HG02759 (cell line): Measurements from ENCODE around the gene REM2.

Experiments
- ATAC-seq: cut with Tn5 transposase; IDR thresholded peaks from one replicate; pipeline ENCODE4 v1.9.1; 2021; ENCODE audit warnings: mild to moderate bottlenecking, moderate library complexity; ENCODE audit not compliant: unreplicated experiment

The REM2 gene

GRCh38 chr14:22883173-22883976, at the start of gene REM2:
REM2 (plus strand) TSS chr14:22883222; CDS start chr14:22883288, 66 bp downstream.
- ATAC-seq, result no peak

DNA sequence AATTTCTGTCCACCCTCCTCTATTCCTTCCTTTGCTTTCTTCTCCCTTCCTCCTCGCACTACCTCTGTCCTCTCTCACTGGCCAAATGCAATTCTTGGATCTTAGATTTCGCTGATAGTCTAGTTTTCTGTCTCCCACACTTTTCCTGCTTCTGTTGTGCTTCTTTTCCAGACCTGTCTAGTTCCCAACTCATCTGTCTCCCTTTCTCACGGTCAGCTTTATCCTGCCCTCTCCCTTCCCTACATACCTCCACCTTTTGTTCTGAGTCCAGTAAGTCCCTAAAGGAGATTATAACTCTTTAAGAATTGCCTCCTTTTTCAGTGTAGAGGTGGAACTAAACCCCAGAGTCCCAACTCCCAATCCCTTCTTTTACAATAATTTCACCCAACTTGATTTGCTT, 47.5 kb upstream of the REM2 start:
- ATAC-seq, result no peak

GRCh38 chr14:22836301-22837113, 46.5 kb upstream of the REM2 start, which contains the start of gene MMP14:
MMP14 (plus strand) TSS chr14:22836585; CDS start chr14:22836818, 233 bp downstream.
- no peak for ATAC-seq

DNA sequence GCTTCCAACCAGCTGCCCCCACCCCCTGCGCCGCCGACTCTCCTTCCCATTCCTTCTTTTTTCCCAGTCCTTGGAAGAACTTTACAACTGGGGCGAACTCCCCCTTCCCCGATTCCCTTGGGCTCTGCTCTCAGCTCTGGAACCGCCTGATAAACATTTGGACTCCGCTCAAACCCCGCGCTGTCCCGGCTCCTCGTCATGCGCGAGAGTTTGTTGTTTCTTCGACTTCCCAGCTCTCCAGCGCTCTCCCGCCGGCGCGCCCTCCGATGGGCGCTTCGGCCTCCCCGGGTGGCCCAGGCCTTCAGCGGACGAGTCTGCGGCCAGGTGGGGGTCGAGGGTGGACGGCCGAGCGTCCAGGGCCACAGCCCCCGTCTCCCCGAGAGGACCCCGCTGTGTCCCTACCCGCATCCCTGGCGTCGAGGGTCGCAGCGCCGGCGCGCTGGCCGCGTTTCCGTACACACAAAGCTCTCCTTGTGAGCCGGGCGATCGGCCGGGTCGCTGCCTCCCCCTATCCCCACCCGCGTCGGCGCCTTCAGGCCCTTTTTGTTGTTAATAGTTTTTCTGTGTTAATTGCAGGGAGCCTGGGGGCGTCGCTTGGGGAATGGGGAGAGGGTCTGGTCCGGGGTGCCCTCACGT, 45.8 kb upstream of the REM2 start:
- ATAC-seq, result no peak

GRCh38 chr14:22837750-22838538, 45.1 kb upstream of the REM2 start:
- ATAC-seq, result no peak

GRCh38 chr14:22838631-22839041, 44.4 kb upstream of the REM2 start:
- no peak for ATAC-seq

DNA sequence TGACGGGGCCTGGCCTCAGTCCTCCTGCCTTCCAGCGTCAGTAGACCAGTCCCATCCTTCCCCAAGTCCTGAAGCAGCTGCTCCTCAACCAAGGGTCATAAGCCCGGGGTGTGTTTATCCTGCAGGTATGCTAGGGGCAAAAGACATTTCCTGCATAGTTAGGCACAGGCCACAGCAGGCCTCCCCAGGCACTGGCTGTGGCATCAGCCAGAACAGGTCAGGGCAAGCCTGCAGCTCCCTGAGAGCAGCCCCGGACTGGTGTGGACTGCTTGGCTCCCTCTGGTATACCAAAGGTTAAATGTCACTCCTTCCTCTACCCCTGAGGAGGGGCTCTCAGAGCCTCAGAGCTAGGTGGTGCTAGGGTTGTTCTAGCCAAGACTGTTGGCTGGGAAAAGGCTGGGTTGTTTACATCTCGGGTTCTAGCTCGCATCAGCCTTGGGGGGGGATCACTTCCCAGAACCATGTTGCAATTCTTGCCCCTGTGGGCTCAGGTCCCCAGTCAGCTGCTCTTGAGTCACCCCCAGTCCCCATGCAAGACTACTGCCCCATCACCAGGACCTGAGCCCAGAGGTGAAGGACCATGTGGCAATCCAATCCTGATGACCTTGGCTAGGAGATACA, 43.8 kb upstream of the REM2 start:
- no peak for ATAC-seq

- no peak for ATAC-seq
Measured at GRCh38 chr14:22841311-22841710, 41.7 kb upstream of the REM2 start.

- ATAC-seq, result no peak
Measured at GRCh38 chr14:22841769-22842168, 41.3 kb upstream of the REM2 start.

DNA sequence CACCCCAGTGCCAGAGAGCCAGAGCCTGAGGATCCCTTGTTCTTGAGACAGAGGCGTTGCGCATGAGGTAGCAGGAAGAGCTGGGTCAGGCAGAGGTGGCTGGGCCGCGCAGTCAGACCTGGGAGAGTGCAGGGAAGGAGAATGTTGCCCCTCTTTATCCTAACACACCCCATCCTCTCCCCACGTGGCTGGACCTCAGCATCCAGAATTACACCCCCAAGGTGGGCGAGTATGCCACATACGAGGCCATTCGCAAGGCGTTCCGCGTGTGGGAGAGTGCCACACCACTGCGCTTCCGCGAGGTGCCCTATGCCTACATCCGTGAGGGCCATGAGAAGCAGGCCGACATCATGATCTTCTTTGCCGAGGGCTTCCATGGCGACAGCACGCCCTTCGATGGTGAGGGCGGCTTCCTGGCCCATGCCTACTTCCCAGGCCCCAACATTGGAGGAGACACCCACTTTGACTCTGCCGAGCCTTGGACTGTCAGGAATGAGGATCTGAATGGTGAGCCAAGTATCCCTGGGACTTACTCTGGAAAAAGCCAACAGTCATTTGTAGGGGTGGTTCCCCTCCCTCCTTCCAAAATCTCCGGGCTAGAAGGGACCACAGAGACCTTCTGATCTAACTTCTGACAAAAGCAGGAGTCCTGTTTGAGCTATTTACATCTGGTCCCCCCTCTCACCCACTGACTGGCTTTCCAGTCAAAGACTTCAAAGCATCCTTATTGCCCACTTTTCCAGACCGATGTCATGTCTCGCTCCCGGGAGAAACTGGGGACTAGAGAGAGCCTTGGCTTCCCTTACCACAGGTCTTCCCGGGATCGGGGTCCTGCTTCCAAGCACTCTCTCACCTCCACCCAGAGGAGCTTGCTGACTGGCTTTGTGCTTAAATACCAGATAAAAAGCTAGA, 40.6 kb upstream of the REM2 start:
- ATAC-seq, result no peak

DNA sequence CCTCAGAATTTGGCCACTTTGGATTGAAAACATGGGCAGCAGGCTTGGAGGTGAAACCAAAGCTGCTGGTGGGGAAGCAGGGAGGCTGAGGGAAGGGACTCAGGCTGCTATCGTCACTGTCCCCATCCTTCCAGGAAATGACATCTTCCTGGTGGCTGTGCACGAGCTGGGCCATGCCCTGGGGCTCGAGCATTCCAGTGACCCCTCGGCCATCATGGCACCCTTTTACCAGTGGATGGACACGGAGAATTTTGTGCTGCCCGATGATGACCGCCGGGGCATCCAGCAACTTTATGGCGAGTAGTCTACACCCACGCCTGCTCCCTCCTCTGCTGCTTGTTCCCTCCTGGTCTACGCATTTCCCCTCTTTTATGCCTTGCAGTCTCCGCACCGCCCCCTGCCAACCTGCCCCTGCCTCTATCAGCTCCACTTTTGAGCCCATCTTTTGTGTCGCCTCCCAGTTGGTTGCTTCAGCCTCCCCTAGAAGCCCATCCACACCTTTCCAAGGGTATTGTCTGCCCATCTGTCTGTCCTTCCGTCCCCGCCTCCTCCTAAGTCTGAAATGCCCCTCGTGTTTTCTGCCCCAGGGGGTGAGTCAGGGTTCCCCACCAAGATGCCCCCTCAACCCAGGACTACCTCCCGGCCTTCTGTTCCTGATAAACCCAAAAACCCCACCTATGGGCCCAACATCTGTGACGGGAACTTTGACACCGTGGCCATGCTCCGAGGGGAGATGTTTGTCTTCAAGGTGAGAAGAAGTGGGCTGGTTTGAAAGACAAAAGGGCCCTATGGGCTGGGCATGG, 39.7 kb upstream of the REM2 start:
- ATAC-seq, result no peak

DNA sequence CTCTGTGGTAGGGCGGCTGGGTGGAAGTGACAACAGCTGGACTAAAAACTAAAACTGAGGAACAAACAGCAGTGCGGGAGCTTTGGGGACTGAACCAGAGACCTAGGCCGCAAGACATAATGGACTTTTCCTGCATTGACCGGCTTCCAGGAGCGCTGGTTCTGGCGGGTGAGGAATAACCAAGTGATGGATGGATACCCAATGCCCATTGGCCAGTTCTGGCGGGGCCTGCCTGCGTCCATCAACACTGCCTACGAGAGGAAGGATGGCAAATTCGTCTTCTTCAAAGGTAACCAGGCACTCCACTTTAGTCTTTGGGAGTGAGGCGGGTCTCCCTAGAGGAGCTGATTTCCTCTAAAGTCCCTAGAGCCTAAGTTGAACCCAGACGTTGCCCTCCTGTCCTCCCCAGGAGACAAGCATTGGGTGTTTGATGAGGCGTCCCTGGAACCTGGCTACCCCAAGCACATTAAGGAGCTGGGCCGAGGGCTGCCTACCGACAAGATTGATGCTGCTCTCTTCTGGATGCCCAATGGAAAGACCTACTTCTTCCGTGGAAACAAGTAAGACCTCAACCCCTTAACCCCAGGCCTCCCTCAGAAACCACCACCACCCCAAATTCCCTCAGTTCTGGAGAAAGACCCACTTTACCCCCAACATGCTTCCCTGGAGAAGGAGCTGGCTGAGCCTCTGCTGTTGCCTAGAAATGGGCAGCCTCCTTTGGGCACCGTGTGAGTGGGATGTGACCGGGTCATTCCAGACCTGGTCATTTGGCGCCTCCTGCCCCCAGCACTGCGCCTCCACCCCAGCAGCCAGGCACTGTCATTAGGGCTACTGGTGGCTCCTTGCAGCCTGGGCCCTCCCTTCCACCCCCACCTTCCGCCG, 38.6 kb upstream of the REM2 start:
- ATAC-seq, result no peak

DNA sequence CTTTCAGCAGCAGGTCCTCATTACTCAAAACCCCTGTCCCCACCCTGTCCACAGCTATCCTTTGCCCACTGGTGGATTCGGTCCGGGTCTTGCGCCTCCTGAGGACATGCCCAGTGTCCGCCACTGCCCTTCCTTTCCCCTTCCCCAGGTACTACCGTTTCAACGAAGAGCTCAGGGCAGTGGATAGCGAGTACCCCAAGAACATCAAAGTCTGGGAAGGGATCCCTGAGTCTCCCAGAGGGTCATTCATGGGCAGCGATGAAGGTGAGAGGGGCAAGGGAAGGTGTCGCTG, 38.0 kb upstream of the REM2 start:
- no peak for ATAC-seq

DNA sequence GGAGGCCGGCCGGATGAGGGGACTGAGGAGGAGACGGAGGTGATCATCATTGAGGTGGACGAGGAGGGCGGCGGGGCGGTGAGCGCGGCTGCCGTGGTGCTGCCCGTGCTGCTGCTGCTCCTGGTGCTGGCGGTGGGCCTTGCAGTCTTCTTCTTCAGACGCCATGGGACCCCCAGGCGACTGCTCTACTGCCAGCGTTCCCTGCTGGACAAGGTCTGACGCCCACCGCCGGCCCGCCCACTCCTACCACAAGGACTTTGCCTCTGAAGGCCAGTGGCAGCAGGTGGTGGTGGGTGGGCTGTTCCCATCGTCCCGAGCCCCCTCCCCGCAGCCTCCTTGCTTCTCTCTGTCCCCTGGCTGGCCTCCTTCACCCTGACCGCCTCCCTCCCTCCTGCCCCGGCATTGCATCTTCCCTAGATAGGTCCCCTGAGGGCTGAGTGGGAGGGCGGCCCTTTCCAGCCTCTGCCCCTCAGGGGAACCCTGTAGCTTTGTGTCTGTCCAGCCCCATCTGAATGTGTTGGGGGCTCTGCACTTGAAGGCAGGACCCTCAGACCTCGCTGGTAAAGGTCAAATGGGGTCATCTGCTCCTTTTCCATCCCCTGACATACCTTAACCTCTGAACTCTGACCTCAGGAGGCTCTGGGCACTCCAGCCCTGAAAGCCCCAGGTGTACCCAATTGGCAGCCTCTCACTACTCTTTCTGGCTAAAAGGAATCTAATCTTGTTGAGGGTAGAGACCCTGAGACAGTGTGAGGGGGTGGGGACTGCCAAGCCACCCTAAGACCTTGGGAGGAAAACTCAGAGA, 37.0 kb upstream of the REM2 start:
- no peak for ATAC-seq

DNA sequence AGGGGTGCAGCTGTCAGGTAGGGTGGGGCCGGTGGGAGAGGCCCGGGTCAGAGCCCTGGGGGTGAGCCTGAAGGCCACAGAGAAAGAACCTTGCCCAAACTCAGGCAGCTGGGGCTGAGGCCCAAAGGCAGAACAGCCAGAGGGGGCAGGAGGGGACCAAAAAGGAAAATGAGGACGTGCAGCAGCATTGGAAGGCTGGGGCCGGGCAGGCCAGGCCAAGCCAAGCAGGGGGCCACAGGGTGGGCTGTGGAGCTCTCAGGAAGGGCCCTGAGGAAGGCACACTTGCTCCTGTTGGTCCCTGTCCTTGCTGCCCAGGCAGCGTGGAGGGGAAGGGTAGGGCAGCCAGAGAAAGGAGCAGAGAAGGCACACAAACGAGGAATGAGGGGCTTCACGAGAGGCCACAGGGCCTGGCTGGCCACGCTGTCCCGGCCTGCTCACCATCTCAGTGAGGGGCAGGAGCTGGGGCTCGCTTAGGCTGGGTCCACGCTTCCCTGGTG, 36.2 kb upstream of the REM2 start:
- no peak for ATAC-seq

- no peak for ATAC-seq
Measured at GRCh38 chr14:22847661-22848341, 35.2 kb upstream of the REM2 start.
